Hepatocyte (in vitro differentiated cells): ENCODE data around the gene KRR1. TPM values are rescaled to one million over a fixed set of nuclear protein-coding genes. Genes with fewer than 3 reads are reported as not detected.

Experiments
- DNase-seq: peaks from one replicate; pipeline ENCODE4 v3.0.0-alpha.2; 2016; ENCODE audit warnings: low spot score
- H2AFZ ChIP-seq: fragments of 200-600 bp; sonication (generic); 2 replicates; pipeline ENCODE4 v1.6.0; 2016; ENCODE audit warnings: antibody characterized with exemption, mild to moderate bottlenecking
- H3K27ac ChIP-seq: fragments of 200-600 bp; sonication (generic); 2 replicates; pipeline ENCODE4 v1.5.1; 2016; ENCODE audit warnings: mild to moderate bottlenecking
- H3K27me3 ChIP-seq: fragments of 200-600 bp; sonication (generic); 2 replicates; pipeline ENCODE4 v1.6.1; 2016
- H3K36me3 ChIP-seq: fragments of 200-600 bp; sonication (generic); replicated peaks from 2 replicates; pipeline ENCODE4 v1.5.1; 2016; ENCODE audit warnings: low read depth; ENCODE audit not compliant: insufficient read depth
- H3K4me1 ChIP-seq: fragments of 200-600 bp; sonication (generic); 2 replicates; pipeline ENCODE4 v1.5.1; 2016; ENCODE audit warnings: mild to moderate bottlenecking, moderate library complexity; ENCODE audit not compliant: insufficient read depth
- H3K4me2 ChIP-seq: fragments of 200-600 bp; sonication (generic); 2 replicates; pipeline ENCODE4 v1.6.0; 2016
- H3K4me3 ChIP-seq: fragments of 200-600 bp; sonication (generic); 2 replicates; pipeline ENCODE4 v1.5.1; 2016; ENCODE audit warnings: mild to moderate bottlenecking
- H3K79me2 ChIP-seq: fragments of 200-600 bp; sonication (generic); 2 replicates; pipeline ENCODE4 v1.6.0; 2017; ENCODE audit warnings: mild to moderate bottlenecking
- H3K9me2 ChIP-seq: fragments of 200-600 bp; sonication (generic); replicated peaks from 2 replicates; pipeline ENCODE4 v1.6.0; 2017; ENCODE audit warnings: mild to moderate bottlenecking; ENCODE audit not compliant: insufficient read depth
- H3K9me3 ChIP-seq: fragments of 200-600 bp; sonication (generic); 2 replicates; pipeline ENCODE4 v1.5.1; 2016; ENCODE audit warnings: low read depth, mild to moderate bottlenecking
- H4K20me1 ChIP-seq: fragments of 200-600 bp; sonication (generic); 2 replicates; pipeline ENCODE4 v1.6.0; 2016; ENCODE audit warnings: mild to moderate bottlenecking; ENCODE audit not compliant: insufficient read depth, poor library complexity, severe bottlenecking
- EZH2 ChIP-seq: fragments of 200-600 bp; sonication (generic); IDR thresholded peaks from 2 replicates; pipeline ENCODE4 v1.6.1; 2016; ENCODE audit warnings: antibody characterized with exemption, mild to moderate bottlenecking, borderline replicate concordance
- EZH2phosphoT487 ChIP-seq: fragments of 200-600 bp; sonication (generic); IDR thresholded peaks from one replicate; pipeline ENCODE4 v1.6.1; 2018; ENCODE audit warnings: antibody characterized with exemption, mild to moderate bottlenecking, low read depth, moderate library complexity; ENCODE audit not compliant: unreplicated experiment, severe bottlenecking
- WGBS: methylation state at CpG from one replicate; pipeline ENCODE4 v1.1.6; 2016; ENCODE audit warnings: low lambda C conversion rate; ENCODE audit errors: missing lambda C conversion rate; 5-methylcytosine and 5-hydroxymethylcytosine counted together
- polyA plus RNA-seq: library from polyadenylated mRNA; unstranded; fragments of >200 nt; fragmentation: Nextera tagmentation; extraction: Ambion mirVana; gene quantifications from 2 replicates; pipeline ENCODE4 v1.2.1, GENCODE V29; 2016
- total RNA-seq: library from RNA; depleted of rRNA; stranded (reverse); fragments of >200 nt; gene quantifications from 2 replicates; pipeline ENCODE4 v1.2.3, GENCODE V29; 2014
- TF ChIP-seq, protein P1 (sequence below): fragments of 200-600 bp; sonication (generic); IDR thresholded peaks from 2 replicates; pipeline ENCODE4 v1.5.1; 2016; ENCODE audit warnings: antibody characterized with exemption, mild to moderate bottlenecking; ENCODE audit not compliant: poor library complexity

KRR1 gene
- total and polyA plus RNA-seq, 2 experiments from 2014 or later, result 23.6 to 42.8 TPM

DNA sequence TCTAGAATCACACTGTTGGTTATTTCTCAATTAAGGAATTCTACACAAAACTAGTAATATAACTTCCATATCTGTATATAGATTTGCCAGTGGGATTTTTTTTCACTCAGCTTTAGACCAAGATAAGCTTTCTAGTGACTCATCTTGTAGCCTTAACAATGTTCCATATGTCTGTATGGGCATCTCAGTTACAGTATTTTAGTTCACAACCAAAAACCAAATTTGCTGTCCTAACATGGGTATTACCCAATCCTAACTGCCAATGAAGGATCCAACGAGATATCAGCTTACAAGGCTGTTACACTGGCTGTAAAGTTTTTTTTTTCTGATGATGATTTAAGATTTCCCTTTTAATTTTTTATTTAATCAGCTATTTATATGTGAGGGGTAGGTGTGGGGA lies 31.5 kb upstream of the KRR1 start:
- no peak overlapping the region for H3K27ac ChIP-seq
- no peaks in the 10 kb centered on the region for H3K79me2 ChIP-seq
- no peak overlapping the region for H3K4me3 ChIP-seq
- H4K20me1 ChIP-seq, result no peaks in the 10 kb centered on the region
- no peaks in the 10 kb centered on the region for H3K4me1 ChIP-seq
- no peaks in the 10 kb centered on the region for H3K36me3 ChIP-seq
- no peaks in the 10 kb centered on the region for H3K9me3 ChIP-seq
- no peaks in the 10 kb centered on the region for H3K9me2 ChIP-seq
- H3K4me2 ChIP-seq, result no peak overlapping the region
- TF ChIP-seq EZH2 (no peak), EZH2phosphoT487 (no peak)
- TF ChIP-seq, protein P1, sequence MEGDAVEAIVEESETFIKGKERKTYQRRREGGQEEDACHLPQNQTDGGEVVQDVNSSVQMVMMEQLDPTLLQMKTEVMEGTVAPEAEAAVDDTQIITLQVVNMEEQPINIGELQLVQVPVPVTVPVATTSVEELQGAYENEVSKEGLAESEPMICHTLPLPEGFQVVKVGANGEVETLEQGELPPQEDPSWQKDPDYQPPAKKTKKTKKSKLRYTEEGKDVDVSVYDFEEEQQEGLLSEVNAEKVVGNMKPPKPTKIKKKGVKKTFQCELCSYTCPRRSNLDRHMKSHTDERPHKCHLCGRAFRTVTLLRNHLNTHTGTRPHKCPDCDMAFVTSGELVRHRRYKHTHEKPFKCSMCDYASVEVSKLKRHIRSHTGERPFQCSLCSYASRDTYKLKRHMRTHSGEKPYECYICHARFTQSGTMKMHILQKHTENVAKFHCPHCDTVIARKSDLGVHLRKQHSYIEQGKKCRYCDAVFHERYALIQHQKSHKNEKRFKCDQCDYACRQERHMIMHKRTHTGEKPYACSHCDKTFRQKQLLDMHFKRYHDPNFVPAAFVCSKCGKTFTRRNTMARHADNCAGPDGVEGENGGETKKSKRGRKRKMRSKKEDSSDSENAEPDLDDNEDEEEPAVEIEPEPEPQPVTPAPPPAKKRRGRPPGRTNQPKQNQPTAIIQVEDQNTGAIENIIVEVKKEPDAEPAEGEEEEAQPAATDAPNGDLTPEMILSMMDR, result no peak
- no peaks in the 10 kb centered on the region for H3K27me3 ChIP-seq
- 78% methylated on average over 1 of the region's 1 CpG for WGBS
- no peak for DNase-seq
- H2AFZ ChIP-seq, result no peak overlapping the region

- Histone ChIP-seq H3K4me1 (no peaks in the 10 kb centered on the region), H4K20me1 (no peaks in the 10 kb centered on the region), H3K4me3 (no peak overlapping the region), H3K36me3 (no peaks in the 10 kb centered on the region), H3K9me2 (no peaks in the 10 kb centered on the region), H3K27ac (no peak overlapping the region), H2AFZ (no peak overlapping the region), H3K9me3 (no peaks in the 10 kb centered on the region), H3K27me3 (no peaks in the 10 kb centered on the region), H3K4me2 (no peak overlapping the region), H3K79me2 (no peaks in the 10 kb centered on the region)
- WGBS, result 71% methylated on average over 2 of the region's 2 CpGs
- TF ChIP-seq EZH2phosphoT487 (no peak), EZH2 (no peak)
- TF ChIP-seq, protein P1, result no peak
- no peak for DNase-seq
Measured at GRCh38 chr12:75539889-75540288, 28.5 kb upstream of the KRR1 start.

GRCh38 chr12:75533239-75533638 lies 21.8 kb upstream of the KRR1 start:
- H3K4me1 ChIP-seq, result no peaks in the 10 kb centered on the region
- H3K4me3 ChIP-seq, result no peak overlapping the region
- TF ChIP-seq, protein P1, result no peak
- TF ChIP-seq EZH2phosphoT487 (no peak), EZH2 (no peak)
- H4K20me1 ChIP-seq, result no peaks in the 10 kb centered on the region
- no peak overlapping the region for H2AFZ ChIP-seq
- H3K36me3 ChIP-seq, result no peaks in the 10 kb centered on the region
- H3K27me3 ChIP-seq, result no peaks in the 10 kb centered on the region
- H3K9me2 ChIP-seq, result no peaks in the 10 kb centered on the region
- no peak overlapping the region for H3K4me2 ChIP-seq
- H3K79me2 ChIP-seq, result no peaks in the 10 kb centered on the region
- WGBS, result 67% methylated on average over 2 of the region's 2 CpGs
- DNase-seq, result no peak
- no peaks in the 10 kb centered on the region for H3K9me3 ChIP-seq
- H3K27ac ChIP-seq, result no peak overlapping the region

GRCh38 chr12:75529826-75530225 lies 18.4 kb upstream of the KRR1 start:
- TF ChIP-seq, protein P1, result no peak
- TF ChIP-seq EZH2phosphoT487 (no peak), EZH2 (no peak)
- Histone ChIP-seq H3K27ac (no peak overlapping the region), H3K4me3 (no peak overlapping the region), H3K9me3 (no peaks in the 10 kb centered on the region), H3K79me2 (no peaks in the 10 kb centered on the region), H3K4me2 (no peak overlapping the region), H2AFZ (no peak overlapping the region), H3K27me3 (no peaks in the 10 kb centered on the region), H3K4me1 (no peaks in the 10 kb centered on the region), H3K36me3 (no peaks in the 10 kb centered on the region), H3K9me2 (no peaks in the 10 kb centered on the region), H4K20me1 (no peaks in the 10 kb centered on the region)
- 63% methylated on average over 1 of the region's 1 CpG for WGBS
- DNase-seq, result no peak
